GM19468 (cell line): ENCODE data around the gene PGGT1B.

ENCODE experiments used
- ATAC-seq: cut with Tn5 transposase; IDR thresholded peaks from one replicate; pipeline ENCODE4 v1.9.1; 2021; ENCODE audit warnings: mild to moderate bottlenecking, moderate library complexity, moderate number of reproducible peaks; ENCODE audit not compliant: unreplicated experiment; ENCODE audit errors: extremely low read depth

Gene PGGT1B

GRCh38 chr5:115186794-115187193, 75.9 kb downstream of the PGGT1B start:
- no peak for ATAC-seq

- no peak for ATAC-seq
These were observed 77.9 kb downstream of the PGGT1B start for GRCh38 chr5:115184770-115185169.

- no peak for ATAC-seq
These were observed 80.9 kb downstream of the PGGT1B start for GRCh38 chr5:115181757-115182156.

GRCh38 chr5:115180165-115180709, 82.4 kb downstream of the PGGT1B start:
- no peak for ATAC-seq

- no peak for ATAC-seq
These were observed 83.1 kb downstream of the PGGT1B start for GRCh38 chr5:115179394-115180164.

GRCh38 chr5:115179030-115179393, 83.7 kb downstream of the PGGT1B start:
- ATAC-seq, result no peak

GRCh38 chr5:115170929-115171510, 91.7 kb downstream of the PGGT1B start:
- no peak for ATAC-seq

GRCh38 chr5:115170134-115170928, 92.3 kb downstream of the PGGT1B start:
- ATAC-seq, result peak; percentile 28

GRCh38 chr5:115169487-115170133, 93.1 kb downstream of the PGGT1B start, which contains the start of gene TRIM36:
TSS of gene TRIM36 (minus strand) at chr5:115169908. CDS start at chr5:115169634, 274 bp downstream.
- peak; percentile 98 for ATAC-seq

- ATAC-seq, result no peak
These were observed 93.7 kb downstream of the PGGT1B start for GRCh38 chr5:115168829-115169486.

GRCh38 chr5:115166744-115167393, 95.8 kb downstream of the PGGT1B start:
- no peak for ATAC-seq

- no peak for ATAC-seq
These were observed 96.9 kb downstream of the PGGT1B start for GRCh38 chr5:115165790-115166189.

- no peak for ATAC-seq
These were observed 101.7 kb downstream of the PGGT1B start for GRCh38 chr5:115160975-115161475.
